ENCODE measurements around the gene C15orf61. TPM values are rescaled to one million over a fixed set of nuclear protein-coding genes. Genes with fewer than 3 reads are reported as not detected.

The C15orf61 gene
- polyA plus RNA-seq (2011; rRNA removed): 3.7 and 5.9 TPM in 2 replicates
- polyA plus RNA-seq (2012; cell fraction: cytosol; rRNA removed): 6.8 and 9.3 TPM in 2 replicates
- polyA plus RNA-seq (2012; cell fraction: nucleus; rRNA removed): 4.2 and 7.0 TPM in 2 replicates
- polyA plus RNA-seq (2017; fragmentation: RNase III; extraction: RNeasy Plus Mini Kit Qiagen cat#74134 plus additional on column Dnase treatment): 3.6 to 3.7 TPM (median 3.6 TPM) in 3 replicates
- 3.1 and 4.4 TPM in 2 replicates for polyA minus RNA-seq (2011; rRNA and poly(A)+ RNA removed)

- FAIRE-seq: no peak
- ATAC-seq: peak; percentile 88 to 91
- Histone ChIP-seq H3K4me2 (peak within 1 kb of the TSS; percentile 95), H3K9me3 (no peaks in the 10 kb centered on the region), H3K4me1 (peaks cover 26% of the 10 kb centered on the region; the same call in 2 of the 3 replicates), H3K27ac (peak within 1 kb of the TSS; percentile 90 to 91), H3K4me3 (peak within 1 kb of the TSS; percentile 94)
- WGBS (ENCODE audit: missing lambda C conversion rate): under 1% methylated on average over 42 of the region's 94 CpGs
- ChIA-PET POLR2A (interaction anchor here (0.5 to 2.3 kb wide), 13 partner anchors 10 to 374 kb away, joined by 3 to 21 read pairs (median 3); partner anchors contain the start of genes MAP2K5 and SKOR1), CTCF (interaction anchor here (0.6 to 1.3 kb wide), 9 partner anchors 10 to 315 kb away, joined by 3 to 8 read pairs (median 3); no protein-coding TSS in a partner anchor)
- DNase-seq (ENCODE audit: low read depth in 1 of 2, low spot score in 1 of 2): peak; percentile 89 to 97
- peak; percentile 89 for TF ChIP-seq USF2 (IDR thresholded peaks at IDR 0.05)
- peak; percentile 72 for TF ChIP-seq BHLHE40 (IDR thresholded peaks at IDR 0.05; ENCODE audit: low read depth, low read length)
- TF ChIP-seq NPAS2 (CRISPR knock-in tag; IDR thresholded peaks at IDR 0.05; ENCODE audit: borderline replicate concordance): no peak
- TF ChIP-seq FOSL2 (IDR thresholded peaks at IDR 0.05): no peak
- TF ChIP-seq FOSL2 (CRISPR knock-in tag; IDR thresholded peaks at IDR 0.05): 0 out of 2 replicates have a peak, but pooled peaks have one; percentile 19
- TF ChIP-seq CTCF (IDR thresholded peaks at IDR 0.05): peak; percentile 28; the same call in 2 of the 3 replicates
- TF ChIP-seq CHD2 (IDR thresholded peaks at IDR 0.05; ENCODE audit: low read length, partially characterized antibody): peak; percentile 81
- TF ChIP-seq BCL3 (IDR thresholded peaks at IDR 0.05): peak; percentile 91
- TF ChIP-seq JUN (IDR thresholded peaks at IDR 0.05): peak; percentile 86 to 88
- TF ChIP-seq RAD21 (conservative IDR thresholded peaks at IDR 0.05 in 1 of 2, IDR thresholded peaks at IDR 0.05 in 1 of 2): peak in 1 of 2 experiments; percentile 31; a peak in 1 of 5 replicates
- no peak for TF ChIP-seq JUNB (IDR thresholded peaks at IDR 0.05)
- peak; percentile 94 for TF ChIP-seq E2F6 (IDR thresholded peaks at IDR 0.05; ENCODE audit: borderline replicate concordance, low read depth)
- no peak for TF ChIP-seq RARB (CRISPR knock-in tag; IDR thresholded peaks at IDR 0.05)
- no peak for TF ChIP-seq KDM1A (IDR thresholded peaks at IDR 0.05; ENCODE audit: low read depth)
- peak; percentile 90 for TF ChIP-seq TFCP2L1 (CRISPR knock-in tag; IDR thresholded peaks at IDR 0.05)
- 0 out of 2 replicates have a peak, but pooled peaks have one; percentile 30 for TF ChIP-seq ATOH8 (CRISPR knock-in tag; IDR thresholded peaks at IDR 0.05; ENCODE audit: low read depth)
- no peak for TF ChIP-seq EHF (CRISPR knock-in tag; IDR thresholded peaks at IDR 0.05)
- TF ChIP-seq MAX (IDR thresholded peaks at IDR 0.05): peak; percentile 96
- TF ChIP-seq POLR2A (IDR thresholded peaks at IDR 0.05; ENCODE audit: low read length): peak; percentile 84
- peak; percentile 57; the same call in 1 of the 2 replicates for TF ChIP-seq HOXB5 (CRISPR knock-in tag; IDR thresholded peaks at IDR 0.05)
- peak; percentile 28; the same call in 1 of the 2 replicates for TF ChIP-seq GATA3 (IDR thresholded peaks at IDR 0.05; ENCODE audit: borderline replicate concordance)
- TF ChIP-seq RNF2 (IDR thresholded peaks at IDR 0.05; ENCODE audit: borderline replicate concordance, low read depth): no peak; the same call in 1 of the 2 replicates
- TF ChIP-seq EHMT2 (IDR thresholded peaks at IDR 0.05; ENCODE audit: low read depth): no peak
- TF ChIP-seq RFX5 (IDR thresholded peaks at IDR 0.05): no peak
- TF ChIP-seq MAFK (IDR thresholded peaks at IDR 0.05; ENCODE audit: partially characterized antibody): peak; percentile 97
- peak; percentile 76 for TF ChIP-seq REST (IDR thresholded peaks at IDR 0.05)
- peak; percentile 86; the same call in 1 of the 2 replicates for TF ChIP-seq MYC (IDR thresholded peaks at IDR 0.05; ENCODE audit: borderline replicate concordance, low read length)
- peak; percentile 98 for TF ChIP-seq PHF8 (IDR thresholded peaks at IDR 0.05; ENCODE audit: borderline replicate concordance, low read depth)
- no peak for TF ChIP-seq NFE2L2 (conservative IDR thresholded peaks at IDR 0.05; ENCODE audit: low read length)
- peak; percentile 78; the same call in 1 of the 2 replicates for TF ChIP-seq HDAC2 (IDR thresholded peaks at IDR 0.05)
Measured at GRCh38 chr15:67521029-67521782, at the start of gene C15orf61. Gene C15orf61 (plus strand): TSS chr15:67521131. CDS start chr15:67521249, 118 bp downstream.
